GM23338 (cell line): Measurements from ENCODE around the gene JTB. TPM values are rescaled to one million over a fixed set of nuclear protein-coding genes. Genes with fewer than 3 reads are reported as not detected.

Source experiments
- ATAC-seq: fragments of 200-7000 bp; cut with Tn5 transposase; 3 replicates; pipeline ENCODE4 v1.9.1; 2020
- DNase-seq: peaks from one replicate; pipeline ENCODE4 v3.0.0-alpha.2; 2015; ENCODE audit warnings: low spot score
- H2AFZ ChIP-seq: fragments of 200-600 bp; sonication (generic); 2 replicates; pipeline ENCODE4 v1.8.0; 2016; ENCODE audit warnings: antibody characterized with exemption, mild to moderate bottlenecking, moderate library complexity
- H3F3A ChIP-seq: fragments of 200-600 bp; sonication (generic); replicated peaks from 2 replicates; pipeline ENCODE4 v1.8.0; 2017; ENCODE audit warnings: antibody characterized with exemption, mixed run types, low read depth
- H3K27ac ChIP-seq: fragments of 200-600 bp; sonication (generic); 2 replicates; pipeline ENCODE4 v1.6.1; 2016; ENCODE audit warnings: low read depth
- H3K27me3 ChIP-seq: fragments of 200-600 bp; sonication (generic); 2 replicates; pipeline ENCODE4 v1.8.0; 2016; ENCODE audit warnings: mild to moderate bottlenecking, mixed run types, moderate library complexity; ENCODE audit not compliant: insufficient read depth
- H3K36me3 ChIP-seq: fragments of 200-600 bp; sonication (generic); 2 replicates; pipeline ENCODE4 v1.8.0; 2016; ENCODE audit warnings: mild to moderate bottlenecking; ENCODE audit not compliant: insufficient read depth
- H3K4me1 ChIP-seq: fragments of 200-600 bp; sonication (generic); 2 replicates; pipeline ENCODE4 v1.8.0; 2016; ENCODE audit warnings: mild to moderate bottlenecking, moderate library complexity; ENCODE audit not compliant: insufficient read depth
- H3K4me2 ChIP-seq: fragments of 200-600 bp; sonication (generic); 2 replicates; pipeline ENCODE4 v1.7.1; 2017; ENCODE audit warnings: mixed run types
- H3K4me3 ChIP-seq: fragments of 200-600 bp; sonication (generic); 2 replicates; pipeline ENCODE4 v1.6.1; 2016; ENCODE audit warnings: mixed run types
- H3K79me2 ChIP-seq: fragments of 200-600 bp; sonication (generic); replicated peaks from 2 replicates; pipeline ENCODE4 v1.8.0; 2017; ENCODE audit warnings: mild to moderate bottlenecking; ENCODE audit not compliant: insufficient read depth
- H3K9me2 ChIP-seq: fragments of 200-600 bp; sonication (generic); 2 replicates; pipeline ENCODE4 v1.8.0; 2017; ENCODE audit not compliant: insufficient read depth
- H4K20me1 ChIP-seq: fragments of 200-600 bp; sonication (generic); replicated peaks from 2 replicates; pipeline ENCODE4 v1.8.0; 2017; ENCODE audit warnings: mild to moderate bottlenecking; ENCODE audit not compliant: insufficient read depth
- H3K27ac Mint-ChIP-seq: 2 replicates; pipeline ENCODE4 v1.8.0; 2020; ENCODE audit warnings: inconsistent platforms, mild to moderate bottlenecking, moderate library complexity, mixed read lengths
- H3K27me3 Mint-ChIP-seq: 3 replicates; pipeline ENCODE4 v1.8.0; 2022; ENCODE audit warnings: low read depth, mild to moderate bottlenecking, moderate library complexity, mixed read lengths, inconsistent platforms; ENCODE audit not compliant: insufficient read depth, poor library complexity
- H3K36me3 Mint-ChIP-seq: 3 replicates; pipeline ENCODE4 v1.8.0; 2021; ENCODE audit warnings: low read depth, mild to moderate bottlenecking, inconsistent platforms, moderate library complexity, mixed read lengths
- H3K4me1 Mint-ChIP-seq: 3 replicates; pipeline ENCODE4 v1.8.0; 2020; ENCODE audit warnings: mild to moderate bottlenecking, inconsistent platforms, mixed read lengths
- H3K4me3 Mint-ChIP-seq: 3 replicates; pipeline ENCODE4 v1.8.0; 2021; ENCODE audit warnings: moderate library complexity, mild to moderate bottlenecking, inconsistent platforms, mixed read lengths
- H3K9me3 Mint-ChIP-seq: 3 replicates; pipeline ENCODE4 v1.8.0; 2020; ENCODE audit warnings: moderate library complexity, mild to moderate bottlenecking, inconsistent platforms, mixed read lengths
- EZH2phosphoT487 ChIP-seq: fragments of 200-600 bp; sonication (generic); IDR thresholded peaks from one replicate; pipeline ENCODE4 v1.8.1; 2018; ENCODE audit warnings: antibody characterized with exemption; ENCODE audit not compliant: unreplicated experiment
- POLR2AphosphoS5 ChIP-seq: IDR thresholded peaks from 2 replicates; pipeline ENCODE4 v1.6.1; 2016; ENCODE audit warnings: antibody characterized with exemption, low read depth
- REST ChIP-seq: IDR thresholded peaks from one replicate; pipeline ENCODE4 v1.6.1; 2018; ENCODE audit warnings: antibody characterized with exemption; ENCODE audit not compliant: unreplicated experiment
- STAT1 ChIP-seq: IDR thresholded peaks from one replicate; pipeline ENCODE4 v1.6.1; 2016; ENCODE audit warnings: antibody characterized with exemption; ENCODE audit not compliant: unreplicated experiment
- ZNF462 ChIP-seq: fragments of 250-450 bp; sonication (Bioruptor Pico); IDR thresholded peaks from 2 replicates; pipeline ENCODE4 v1.5.0; 2020; ENCODE audit warnings: mild to moderate bottlenecking, moderate library complexity
- polyA plus RNA-seq: library from polyadenylated mRNA; unstranded; fragments of >200 nt; fragmentation: Nextera tagmentation; extraction: Ambion mirVana; gene quantifications from 2 replicates; pipeline ENCODE4 v1.2.1, GENCODE V29; 2016
- total RNA-seq: library from RNA; depleted of rRNA; stranded (reverse); fragments of >200 nt; shearing (Covaris generic); gene quantifications from 2 replicates; pipeline ENCODE4 v1.2.3, GENCODE V29; 2014
- TF ChIP-seq, protein P1 (sequence below), 2 experiments: fragments of 200-600 bp in 1 of 2; sonication (generic) in 1 of 2; conservative IDR thresholded peaks; 2 replicates each; pipeline versions ENCODE4 v1.5.1 to v1.6.1; 2016 to 2017; ENCODE audit warnings: antibody characterized with exemption in 2 of 2, low read depth in 2 of 2, mild to moderate bottlenecking in 2 of 2, moderate library complexity in 1 of 2

The JTB gene
- total and polyA plus RNA-seq, 2 experiments from 2014 or later, result 140 to 208 TPM

- Mint-ChIP-seq H3K27me3 (peaks cover 17% of the 10 kb centered on the region), H3K4me3 (peak overlapping the region; percentile 81), H3K9me3 (peaks cover 4% of the 10 kb centered on the region; the same call in 1 of the 3 replicates), H3K36me3 (peaks cover 35% of the 10 kb centered on the region), H3K27ac (peak overlapping the region; percentile 97), H3K4me1 (peaks cover 21% of the 10 kb centered on the region)
- Histone ChIP-seq H3K4me3 (peak overlapping the region; percentile 62), H3K4me1 (peaks cover 28% of the 10 kb centered on the region), H3K27ac (peak overlapping the region; percentile 97), H3K27me3 (no peaks in the 10 kb centered on the region), H4K20me1 (no peaks in the 10 kb centered on the region), H3K36me3 (no peaks in the 10 kb centered on the region; the same call in 1 of the 2 replicates), H2AFZ (no peak overlapping the region), H3F3A (peaks cover 27% of the 10 kb centered on the region; the same call in 1 of the 2 replicates), H3K79me2 (peaks cover 28% of the 10 kb centered on the region), H3K4me2 (peak overlapping the region; percentile 76), H3K9me2 (no peaks in the 10 kb centered on the region)
- peak; percentile 79 for DNase-seq
- ATAC-seq, result peak; percentile 3
- no peak for TF ChIP-seq POLR2AphosphoS5
- TF ChIP-seq ZNF462 (CRISPR knock-in tag), result no peak
- TF ChIP-seq, protein P1, sequence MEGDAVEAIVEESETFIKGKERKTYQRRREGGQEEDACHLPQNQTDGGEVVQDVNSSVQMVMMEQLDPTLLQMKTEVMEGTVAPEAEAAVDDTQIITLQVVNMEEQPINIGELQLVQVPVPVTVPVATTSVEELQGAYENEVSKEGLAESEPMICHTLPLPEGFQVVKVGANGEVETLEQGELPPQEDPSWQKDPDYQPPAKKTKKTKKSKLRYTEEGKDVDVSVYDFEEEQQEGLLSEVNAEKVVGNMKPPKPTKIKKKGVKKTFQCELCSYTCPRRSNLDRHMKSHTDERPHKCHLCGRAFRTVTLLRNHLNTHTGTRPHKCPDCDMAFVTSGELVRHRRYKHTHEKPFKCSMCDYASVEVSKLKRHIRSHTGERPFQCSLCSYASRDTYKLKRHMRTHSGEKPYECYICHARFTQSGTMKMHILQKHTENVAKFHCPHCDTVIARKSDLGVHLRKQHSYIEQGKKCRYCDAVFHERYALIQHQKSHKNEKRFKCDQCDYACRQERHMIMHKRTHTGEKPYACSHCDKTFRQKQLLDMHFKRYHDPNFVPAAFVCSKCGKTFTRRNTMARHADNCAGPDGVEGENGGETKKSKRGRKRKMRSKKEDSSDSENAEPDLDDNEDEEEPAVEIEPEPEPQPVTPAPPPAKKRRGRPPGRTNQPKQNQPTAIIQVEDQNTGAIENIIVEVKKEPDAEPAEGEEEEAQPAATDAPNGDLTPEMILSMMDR (conservative IDR thresholded peaks at IDR 0.05; ENCODE audit: low read depth in 2 of 2), result no peak
- no peak for TF ChIP-seq EZH2phosphoT487
- TF ChIP-seq STAT1, result no peak
- TF ChIP-seq REST, result no peak
Measured at GRCh38 chr1:153968000-153968363, 9.5 kb downstream of the JTB start.
